Measurements from ENCODE around the gene CCDC197.

Gene CCDC197

DNA sequence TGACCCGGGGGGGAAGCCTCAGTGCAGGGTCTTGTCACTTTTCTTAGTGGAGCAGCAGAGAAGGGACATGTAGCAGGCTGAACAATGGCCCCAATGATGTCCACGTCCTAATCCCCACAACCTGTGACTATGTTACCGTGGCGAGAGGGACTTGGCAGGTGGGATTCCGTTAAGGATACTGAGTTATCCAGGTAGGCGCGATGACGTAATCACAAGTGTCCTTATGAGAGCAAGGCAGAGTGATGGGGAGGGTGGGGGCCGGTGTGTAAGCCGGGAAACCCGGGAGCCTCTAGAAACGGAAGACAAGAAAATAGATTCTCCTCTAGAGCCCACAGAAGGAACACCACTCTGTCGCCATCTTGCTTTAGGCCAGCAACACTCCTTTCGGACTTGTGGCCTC, 33.5 kb downstream of the CCDC197 start:
- H3K4me1 ChIP-seq (ENCODE audit: insufficient read depth, low read length, severe bottlenecking), result peaks cover 11% of the 10 kb centered on the region
- H2AFZ ChIP-seq (ENCODE audit: low read length), result no peak overlapping the region
- H3K27ac ChIP-seq (ENCODE audit: low read depth, low read length, poor library complexity, severe bottlenecking), result no peak overlapping the region
- no peaks in the 10 kb centered on the region for H3K36me3 ChIP-seq (ENCODE audit: insufficient read depth, low read length)
- TF ChIP-seq, protein P1, sequence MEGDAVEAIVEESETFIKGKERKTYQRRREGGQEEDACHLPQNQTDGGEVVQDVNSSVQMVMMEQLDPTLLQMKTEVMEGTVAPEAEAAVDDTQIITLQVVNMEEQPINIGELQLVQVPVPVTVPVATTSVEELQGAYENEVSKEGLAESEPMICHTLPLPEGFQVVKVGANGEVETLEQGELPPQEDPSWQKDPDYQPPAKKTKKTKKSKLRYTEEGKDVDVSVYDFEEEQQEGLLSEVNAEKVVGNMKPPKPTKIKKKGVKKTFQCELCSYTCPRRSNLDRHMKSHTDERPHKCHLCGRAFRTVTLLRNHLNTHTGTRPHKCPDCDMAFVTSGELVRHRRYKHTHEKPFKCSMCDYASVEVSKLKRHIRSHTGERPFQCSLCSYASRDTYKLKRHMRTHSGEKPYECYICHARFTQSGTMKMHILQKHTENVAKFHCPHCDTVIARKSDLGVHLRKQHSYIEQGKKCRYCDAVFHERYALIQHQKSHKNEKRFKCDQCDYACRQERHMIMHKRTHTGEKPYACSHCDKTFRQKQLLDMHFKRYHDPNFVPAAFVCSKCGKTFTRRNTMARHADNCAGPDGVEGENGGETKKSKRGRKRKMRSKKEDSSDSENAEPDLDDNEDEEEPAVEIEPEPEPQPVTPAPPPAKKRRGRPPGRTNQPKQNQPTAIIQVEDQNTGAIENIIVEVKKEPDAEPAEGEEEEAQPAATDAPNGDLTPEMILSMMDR (IDR thresholded peaks at IDR 0.05; ENCODE audit: low read length), result no peak
- TF ChIP-seq EZH2 (IDR thresholded peaks at IDR 0.05; ENCODE audit: borderline replicate concordance, low read length), result no peak
- no peak overlapping the region for H3K4me2 ChIP-seq (ENCODE audit: low read length)
- no peaks in the 10 kb centered on the region for H3F3A ChIP-seq (ENCODE audit: insufficient read depth, low read length)
- H3K9me3 ChIP-seq (ENCODE audit: low read length), result no peaks in the 10 kb centered on the region
- no peaks in the 10 kb centered on the region for H3K79me2 ChIP-seq (ENCODE audit: insufficient read depth, low read length)
- H3K4me3 ChIP-seq (ENCODE audit: low read depth, low read length, poor library complexity, severe bottlenecking), result no peak overlapping the region
- no peaks in the 10 kb centered on the region for H3K9me2 ChIP-seq (ENCODE audit: low read depth, low read length)
- no peaks in the 10 kb centered on the region for H3K27me3 ChIP-seq (ENCODE audit: insufficient read depth, low read length)
- H4K20me1 ChIP-seq (ENCODE audit: insufficient read depth, low read length), result no peaks in the 10 kb centered on the region
- H3K9ac ChIP-seq (ENCODE audit: low read length), result no peak overlapping the region

DNA sequence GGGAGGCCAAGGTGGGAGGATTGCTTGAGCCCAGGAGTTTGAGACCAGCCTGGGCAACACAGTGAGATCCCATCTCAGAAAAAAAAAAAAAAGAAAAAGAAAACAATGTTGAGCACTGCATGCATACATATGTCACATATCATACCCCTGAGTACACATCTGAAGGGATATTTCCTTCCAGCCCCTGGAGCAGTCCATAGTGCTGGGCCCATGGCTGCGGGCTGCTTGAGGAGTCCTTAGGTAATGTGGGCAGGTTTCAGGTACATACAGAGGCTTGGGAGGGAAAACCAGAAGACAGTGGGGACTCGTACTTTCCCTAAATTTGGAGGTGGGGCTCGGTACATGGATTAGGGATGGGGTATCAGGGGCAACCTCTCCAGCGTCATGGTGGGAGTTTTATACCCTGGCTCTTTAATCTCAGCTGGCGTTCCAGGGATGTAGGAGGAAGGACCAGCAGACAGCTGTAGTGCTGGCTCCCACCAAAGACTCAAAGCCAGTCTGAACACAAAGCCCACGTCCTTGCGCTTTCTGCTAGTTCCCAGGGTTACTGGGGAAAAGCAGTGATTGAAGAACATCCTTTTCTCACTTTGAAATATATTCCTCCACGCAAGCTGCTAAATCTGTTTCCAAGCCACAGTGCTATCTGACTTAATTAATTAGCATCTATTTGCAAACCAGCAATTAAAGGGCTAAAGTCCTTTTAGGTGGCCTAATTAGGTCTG, 34.2 kb downstream of the CCDC197 start:
- no peaks in the 10 kb centered on the region for H3K27me3 ChIP-seq (ENCODE audit: insufficient read depth, low read length)
- no peak overlapping the region for H3K27ac ChIP-seq (ENCODE audit: low read depth, low read length, poor library complexity, severe bottlenecking)
- H3K9me2 ChIP-seq (ENCODE audit: low read depth, low read length), result no peaks in the 10 kb centered on the region
- H2AFZ ChIP-seq (ENCODE audit: low read length), result no peak overlapping the region
- no peaks in the 10 kb centered on the region for H3F3A ChIP-seq (ENCODE audit: insufficient read depth, low read length)
- no peak overlapping the region for H3K9ac ChIP-seq (ENCODE audit: low read length)
- H3K9me3 ChIP-seq (ENCODE audit: low read length), result no peaks in the 10 kb centered on the region
- TF ChIP-seq, protein P1 (IDR thresholded peaks at IDR 0.05; ENCODE audit: low read length), result no peak
- no peak for TF ChIP-seq EZH2 (IDR thresholded peaks at IDR 0.05; ENCODE audit: borderline replicate concordance, low read length)
- no peaks in the 10 kb centered on the region for H3K79me2 ChIP-seq (ENCODE audit: insufficient read depth, low read length)
- no peaks in the 10 kb centered on the region for H3K36me3 ChIP-seq (ENCODE audit: insufficient read depth, low read length)
- H3K4me3 ChIP-seq (ENCODE audit: low read depth, low read length, poor library complexity, severe bottlenecking), result no peak overlapping the region
- peaks cover 7% of the 10 kb centered on the region for H3K4me1 ChIP-seq (ENCODE audit: insufficient read depth, low read length, severe bottlenecking)
- no peak overlapping the region for H3K4me2 ChIP-seq (ENCODE audit: low read length)
- no peaks in the 10 kb centered on the region for H4K20me1 ChIP-seq (ENCODE audit: insufficient read depth, low read length)

GRCh38 chr14:94031883-94032279, 34.8 kb downstream of the CCDC197 start:
- no peaks in the 10 kb centered on the region for H3K9me3 ChIP-seq (ENCODE audit: low read length)
- H3K27ac ChIP-seq (ENCODE audit: low read depth, low read length, poor library complexity, severe bottlenecking), result no peak overlapping the region
- H2AFZ ChIP-seq (ENCODE audit: low read length), result no peak overlapping the region
- no peaks in the 10 kb centered on the region for H4K20me1 ChIP-seq (ENCODE audit: insufficient read depth, low read length)
- H3K9ac ChIP-seq (ENCODE audit: low read length), result no peak overlapping the region
- peaks cover 3% of the 10 kb centered on the region for H3K4me1 ChIP-seq (ENCODE audit: insufficient read depth, low read length, severe bottlenecking)
- H3K4me3 ChIP-seq (ENCODE audit: low read depth, low read length, poor library complexity, severe bottlenecking), result no peak overlapping the region
- no peaks in the 10 kb centered on the region for H3K9me2 ChIP-seq (ENCODE audit: low read depth, low read length)
- no peak overlapping the region for H3K4me2 ChIP-seq (ENCODE audit: low read length)
- no peaks in the 10 kb centered on the region for H3F3A ChIP-seq (ENCODE audit: insufficient read depth, low read length)
- H3K79me2 ChIP-seq (ENCODE audit: insufficient read depth, low read length), result no peaks in the 10 kb centered on the region
- H3K36me3 ChIP-seq (ENCODE audit: insufficient read depth, low read length), result no peaks in the 10 kb centered on the region
- H3K27me3 ChIP-seq (ENCODE audit: insufficient read depth, low read length), result no peaks in the 10 kb centered on the region
- TF ChIP-seq, protein P1 (IDR thresholded peaks at IDR 0.05; ENCODE audit: low read length), result no peak
- no peak for TF ChIP-seq EZH2 (IDR thresholded peaks at IDR 0.05; ENCODE audit: borderline replicate concordance, low read length)

Data from OCI-LY1 (cell line).